ENCODE measurements around the gene ICE2.
A peak's percentile ranks its signal among the peaks of the same experiment; 100 is the strongest.
"Not testable (repeated sequence)": the region's sequence is repeated elsewhere in the genome, so short reads cannot be mapped to it uniquely, and the experiment has no call there.

The ICE2 gene

DNA sequence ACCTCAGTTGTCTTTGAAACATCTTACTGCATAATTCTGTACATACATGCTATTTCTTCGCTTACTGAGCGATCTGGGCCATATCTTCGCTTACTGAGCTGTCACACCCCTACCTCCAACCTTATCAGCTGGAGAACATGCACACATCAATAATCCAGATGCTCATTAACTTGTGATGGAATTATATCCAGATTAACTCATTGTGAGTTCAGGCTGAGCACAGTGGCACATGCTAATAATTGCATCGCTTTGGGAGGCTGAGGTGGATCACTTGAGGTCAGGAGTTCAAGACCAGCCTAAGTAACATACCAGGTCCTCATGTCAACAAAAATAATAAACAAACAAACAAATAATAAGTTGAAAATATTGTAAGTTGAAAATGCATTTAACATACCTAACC lies 61.8 kb downstream of the ICE2 start:
- no peak overlapping the region for H3K27ac ChIP-seq
- TF ChIP-seq, protein P1, sequence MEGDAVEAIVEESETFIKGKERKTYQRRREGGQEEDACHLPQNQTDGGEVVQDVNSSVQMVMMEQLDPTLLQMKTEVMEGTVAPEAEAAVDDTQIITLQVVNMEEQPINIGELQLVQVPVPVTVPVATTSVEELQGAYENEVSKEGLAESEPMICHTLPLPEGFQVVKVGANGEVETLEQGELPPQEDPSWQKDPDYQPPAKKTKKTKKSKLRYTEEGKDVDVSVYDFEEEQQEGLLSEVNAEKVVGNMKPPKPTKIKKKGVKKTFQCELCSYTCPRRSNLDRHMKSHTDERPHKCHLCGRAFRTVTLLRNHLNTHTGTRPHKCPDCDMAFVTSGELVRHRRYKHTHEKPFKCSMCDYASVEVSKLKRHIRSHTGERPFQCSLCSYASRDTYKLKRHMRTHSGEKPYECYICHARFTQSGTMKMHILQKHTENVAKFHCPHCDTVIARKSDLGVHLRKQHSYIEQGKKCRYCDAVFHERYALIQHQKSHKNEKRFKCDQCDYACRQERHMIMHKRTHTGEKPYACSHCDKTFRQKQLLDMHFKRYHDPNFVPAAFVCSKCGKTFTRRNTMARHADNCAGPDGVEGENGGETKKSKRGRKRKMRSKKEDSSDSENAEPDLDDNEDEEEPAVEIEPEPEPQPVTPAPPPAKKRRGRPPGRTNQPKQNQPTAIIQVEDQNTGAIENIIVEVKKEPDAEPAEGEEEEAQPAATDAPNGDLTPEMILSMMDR (conservative IDR thresholded peaks at IDR 0.05), result no peak

DNA sequence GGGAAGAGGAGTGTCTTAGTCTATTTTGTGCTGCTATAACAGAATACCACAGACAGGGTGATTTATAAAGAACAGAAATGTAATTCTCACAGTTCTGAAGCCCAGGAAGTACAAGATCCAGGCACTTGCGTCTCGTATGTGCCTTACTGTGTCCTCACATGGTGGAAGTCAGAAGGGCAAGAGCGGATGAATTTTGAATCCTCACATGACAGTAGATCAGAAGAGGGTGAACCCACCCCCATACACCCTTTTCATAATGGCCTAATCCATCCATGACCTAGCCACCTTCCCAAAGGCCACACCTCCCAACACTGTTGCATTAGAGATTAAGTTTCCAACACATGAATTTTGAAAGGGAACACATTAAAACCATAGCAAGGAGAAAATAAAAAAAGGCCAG lies 62.5 kb downstream of the ICE2 start:
- H3K27ac ChIP-seq, result no peak overlapping the region

DNA sequence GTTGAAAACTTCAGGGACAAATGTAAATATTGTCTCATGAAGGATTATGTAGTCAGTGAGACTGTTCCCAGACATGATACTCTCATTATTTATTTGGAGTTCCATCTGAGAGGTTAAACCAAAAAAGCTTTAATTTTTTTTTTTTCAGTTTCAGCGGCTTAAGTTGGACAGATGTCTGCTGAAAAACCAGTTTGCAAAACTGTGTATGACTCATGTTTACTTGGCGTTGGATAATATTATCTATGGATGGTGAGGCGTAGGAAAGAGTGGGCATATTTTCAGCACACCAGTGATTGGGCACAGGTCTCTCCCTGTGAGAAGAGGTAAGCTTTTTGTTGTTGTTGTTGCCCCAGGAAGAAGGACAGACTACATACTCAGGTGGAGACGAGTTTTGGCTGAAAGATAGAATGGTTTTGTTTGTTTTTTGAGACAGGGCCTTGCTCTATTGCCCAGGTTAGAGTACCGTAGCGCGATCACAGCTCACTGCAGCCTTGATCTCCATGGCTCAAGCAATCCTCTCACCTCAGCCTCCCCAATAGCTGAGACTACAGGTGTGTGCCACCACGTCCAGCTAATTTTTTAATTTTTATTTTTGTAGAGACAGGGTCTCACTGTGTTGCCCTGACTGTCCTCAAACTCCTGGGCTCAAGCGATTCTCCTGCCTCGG lies 64.8 kb downstream of the ICE2 start:
- TF ChIP-seq, protein P1 (conservative IDR thresholded peaks at IDR 0.05), result no peak
- H3K27ac ChIP-seq, result peak overlapping the region; percentile 22; the same call in 1 of the 2 replicates

More for the DNA sequence above, 62.5 kb downstream of the ICE2 start:
- TF ChIP-seq, protein P1 (conservative IDR thresholded peaks at IDR 0.05), result no peak

DNA sequence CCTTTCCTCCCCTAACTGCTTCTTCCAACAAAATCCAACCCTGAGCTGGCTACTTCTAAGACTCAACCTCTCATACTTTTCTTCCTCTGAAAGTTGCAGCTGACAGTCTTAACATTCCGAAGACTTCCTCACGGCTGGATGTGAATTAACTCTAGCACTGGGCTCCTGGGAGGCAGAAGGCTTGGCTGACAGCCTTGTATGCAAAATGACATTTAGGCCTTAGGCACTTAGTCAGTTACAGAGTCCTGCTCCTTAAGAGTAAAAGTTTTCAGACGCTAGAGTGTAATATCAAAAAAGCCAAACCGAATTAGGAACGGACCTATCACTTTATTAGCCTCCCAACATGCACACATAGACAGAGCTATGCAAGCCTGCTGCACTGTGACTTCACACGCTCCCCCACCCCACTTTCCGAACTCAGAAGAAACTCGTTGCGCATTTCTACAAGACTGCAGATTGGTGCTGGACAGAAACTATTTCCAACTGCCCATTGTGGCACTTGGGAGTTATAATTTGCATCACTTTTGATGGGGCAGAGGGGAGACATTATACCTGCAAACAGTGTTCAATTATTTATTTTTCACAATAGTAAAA lies 65.6 kb downstream of the ICE2 start:
- TF ChIP-seq, protein P1 (conservative IDR thresholded peaks at IDR 0.05), result no peak
- H3K27ac ChIP-seq, result peak overlapping the region; percentile 22; the same call in 1 of the 2 replicates

DNA sequence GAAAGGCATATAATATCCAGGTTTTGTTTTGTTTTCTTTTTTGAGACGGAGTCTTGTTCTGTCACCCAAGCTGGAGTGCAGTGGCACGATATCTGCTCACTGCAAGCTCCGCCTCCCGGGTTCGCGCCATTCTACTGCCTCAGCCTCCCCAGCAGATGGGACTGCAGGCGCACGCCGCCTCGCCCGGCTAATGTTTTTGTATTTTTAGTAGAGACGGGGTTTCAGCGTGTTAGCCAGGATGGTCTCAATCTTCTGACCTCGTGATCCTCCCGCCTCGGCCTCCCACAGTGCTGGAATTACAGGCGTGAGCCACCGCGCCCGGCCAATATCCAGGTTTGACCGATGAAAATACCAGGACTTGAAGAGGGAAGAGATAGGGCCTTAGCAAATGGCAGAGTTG lies 66.1 kb downstream of the ICE2 start:
- H3K27ac ChIP-seq, result not testable (repeated sequence)

DNA sequence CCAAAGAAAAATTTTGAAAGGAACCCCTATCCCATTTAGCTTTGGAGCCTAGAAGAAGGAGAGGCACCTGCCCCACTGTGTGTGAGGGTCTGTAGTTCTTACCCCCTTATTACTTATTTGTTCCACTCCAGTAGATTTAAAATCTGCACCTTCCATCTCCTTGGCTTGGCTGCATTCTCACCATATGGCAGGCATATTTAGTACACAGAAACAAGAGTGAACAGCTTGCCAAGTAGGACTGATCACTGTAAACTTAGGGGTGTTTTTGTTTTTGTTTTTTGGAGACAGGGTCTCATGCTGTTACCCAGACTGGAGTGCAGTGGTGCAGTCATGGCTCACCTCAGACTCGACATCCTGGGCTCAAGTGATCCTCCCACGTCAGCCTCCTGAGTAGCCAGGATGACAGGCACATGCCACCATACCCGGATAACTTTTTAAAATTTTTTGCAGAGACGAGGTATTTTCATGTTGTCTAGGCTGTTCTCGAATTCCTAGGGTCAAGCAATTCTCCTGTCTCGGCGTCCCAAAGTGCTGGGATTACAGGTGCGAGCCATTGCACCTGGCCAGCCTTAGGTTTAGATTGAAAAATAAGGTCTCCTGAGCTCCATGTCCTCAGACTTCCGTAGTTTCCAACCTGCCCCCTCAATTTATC lies 67.0 kb downstream of the ICE2 start:
- no peak overlapping the region for H3K27ac ChIP-seq
- TF ChIP-seq, protein P1 (conservative IDR thresholded peaks at IDR 0.05), result no peak

DNA sequence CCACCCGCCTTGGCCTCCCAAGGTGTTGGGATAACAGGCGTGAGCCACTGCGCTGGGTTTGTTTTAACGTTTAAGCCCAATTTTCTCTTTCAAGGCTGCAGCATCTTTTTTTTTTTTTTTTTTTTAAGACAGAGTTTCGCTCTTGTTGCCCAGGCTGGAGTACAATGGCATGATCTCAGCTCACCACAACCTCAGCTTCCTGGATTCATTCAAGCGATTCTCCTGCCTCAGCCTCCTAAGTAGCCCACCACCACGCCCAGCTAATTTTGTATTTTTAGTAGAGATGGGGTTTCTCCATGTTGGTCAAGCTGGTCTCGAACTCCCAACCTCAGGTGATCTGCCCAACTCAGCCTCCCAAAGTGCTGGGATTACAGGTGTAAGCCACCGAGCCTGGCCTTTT lies 68.6 kb downstream of the ICE2 start:
- H3K27ac ChIP-seq, result not testable (repeated sequence)

DNA sequence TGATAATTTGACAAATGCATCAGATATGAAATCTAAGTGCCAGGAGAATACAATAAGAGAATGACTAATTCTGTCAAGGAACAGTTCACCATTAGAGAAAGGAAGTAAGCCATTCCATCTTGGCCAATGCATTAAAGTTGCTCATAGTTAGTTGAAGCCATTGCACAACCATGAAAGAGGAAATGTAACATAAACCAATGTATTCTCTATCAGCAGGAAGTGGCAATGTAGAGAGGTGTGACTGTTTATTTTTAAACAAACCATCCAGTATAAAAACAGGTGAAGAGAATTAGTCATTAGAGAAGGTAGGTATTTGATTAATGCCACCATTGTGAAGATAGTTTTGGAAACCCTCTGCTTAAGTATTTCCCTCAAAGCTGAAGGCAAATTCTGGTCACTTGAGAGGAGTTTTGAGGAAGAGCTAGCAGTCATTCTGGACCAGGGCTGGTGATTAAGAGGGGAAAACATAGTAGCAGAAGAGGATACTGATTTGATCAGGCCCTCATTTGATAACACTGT lies 70.4 kb downstream of the ICE2 start:
- no peak overlapping the region for H3K27ac ChIP-seq
- TF ChIP-seq, protein P1 (conservative IDR thresholded peaks at IDR 0.05), result no peak
